Natural killer cell (primary cell): ENCODE measurements around the gene MRPL18. TPM values are rescaled to one million over a fixed set of nuclear protein-coding genes. Genes with fewer than 3 reads are reported as not detected.

Experiments used
- ATAC-seq, 3 donors: fragments of 150-1000 bp in 2 of 3; fragments of 200-7000 bp in 1 of 3; cut with Tn5 transposase; 1 replicate in 1 of 3; 2 replicates in 2 of 3; pipeline ENCODE4 v1.10.0; 2021; ENCODE audit warnings: mild to moderate bottlenecking in 2 of 3, moderate library complexity in 2 of 3
- DNase-seq, 2 donors: peaks; one replicate each; pipeline versions ENCODE4 v3.0.0 to v3.0.0-alpha.2; 2013 to 2021; ENCODE audit warnings: mixed read lengths in 1 of 2
- H3K27ac ChIP-seq: one replicate; pipeline ENCODE4 v1.5.1; 2013; ENCODE audit warnings: mild to moderate bottlenecking, low read length
- H3K27me3 ChIP-seq: one replicate; pipeline ENCODE4 v1.6.1; 2013; ENCODE audit warnings: low read length; ENCODE audit not compliant: control insufficient read depth, insufficient read depth
- H3K36me3 ChIP-seq: one replicate; pipeline ENCODE4 v1.6.1; 2013; ENCODE audit warnings: low read length; ENCODE audit not compliant: control insufficient read depth, insufficient read depth
- H3K4me1 ChIP-seq: one replicate; pipeline ENCODE4 v1.6.1; 2013; ENCODE audit warnings: low read length; ENCODE audit not compliant: control insufficient read depth, insufficient read depth
- H3K4me3 ChIP-seq: one replicate; pipeline ENCODE4 v1.5.1; 2013; ENCODE audit warnings: low read length
- H3K9me3 ChIP-seq: one replicate; pipeline ENCODE4 v1.6.1; 2013; ENCODE audit warnings: low read length; ENCODE audit not compliant: control insufficient read depth, insufficient read depth
- H3K27ac Mint-ChIP-seq, 2 donors: one replicate each; pipeline ENCODE4 v1.8.0; 2022; ENCODE audit warnings: mild to moderate bottlenecking in 2 of 2, mixed read lengths in 2 of 2, moderate library complexity in 1 of 2
- H3K27me3 Mint-ChIP-seq, 2 donors: one replicate each; pipeline ENCODE4 v1.8.0; 2022; ENCODE audit warnings: low read depth in 2 of 2, mixed read lengths in 2 of 2
- H3K36me3 Mint-ChIP-seq: one replicate; pipeline ENCODE4 v1.8.0; 2022; ENCODE audit warnings: mixed read lengths
- H3K4me1 Mint-ChIP-seq, 2 donors: one replicate each; pipeline ENCODE4 v1.8.0; 2022; ENCODE audit warnings: mixed read lengths in 2 of 2
- H3K4me3 Mint-ChIP-seq: one replicate; pipeline ENCODE4 v1.8.0; 2022; ENCODE audit warnings: mild to moderate bottlenecking, moderate library complexity, mixed read lengths
- H3K9me3 Mint-ChIP-seq, 2 donors: one replicate each; pipeline ENCODE4 v1.8.0; 2022; ENCODE audit warnings: mixed read lengths in 2 of 2
- WGBS: methylation state at CpG from one replicate; pipeline ENCODE4 v1.1.7; 2013; ENCODE audit warnings: missing lambda C conversion rate; ENCODE audit not compliant: insufficient coverage; 5-methylcytosine and 5-hydroxymethylcytosine counted together
- intact Hi-C: fragments of 100-400 bp; cut with micrococcal nuclease; formaldehyde crosslinking; loops from one replicate; pipeline ENCODE4 v1.14.2; 2022
- total RNA-seq, 4 donors: library from RNA; stranded (reverse); fragments of 120-200 nt in 1 of 4; gene quantifications; one replicate each; pipeline versions ENCODE4 v1.2.3 to v1.2.4, GENCODE V29; 2013 to 2022
- TF ChIP-seq, protein P1 (sequence below): fragments of 200-600 bp; IDR thresholded peaks from one replicate; pipeline ENCODE4 v1.8.0; 2022; ENCODE audit warnings: antibody characterized with exemption

The MRPL18 gene
- total RNA-seq, 3 donors from 2014 or later (not counting 1 experiment from before 2014, with no cell fraction given) = 22.3 to 29.6 (median 22.6) TPM

DNA sequence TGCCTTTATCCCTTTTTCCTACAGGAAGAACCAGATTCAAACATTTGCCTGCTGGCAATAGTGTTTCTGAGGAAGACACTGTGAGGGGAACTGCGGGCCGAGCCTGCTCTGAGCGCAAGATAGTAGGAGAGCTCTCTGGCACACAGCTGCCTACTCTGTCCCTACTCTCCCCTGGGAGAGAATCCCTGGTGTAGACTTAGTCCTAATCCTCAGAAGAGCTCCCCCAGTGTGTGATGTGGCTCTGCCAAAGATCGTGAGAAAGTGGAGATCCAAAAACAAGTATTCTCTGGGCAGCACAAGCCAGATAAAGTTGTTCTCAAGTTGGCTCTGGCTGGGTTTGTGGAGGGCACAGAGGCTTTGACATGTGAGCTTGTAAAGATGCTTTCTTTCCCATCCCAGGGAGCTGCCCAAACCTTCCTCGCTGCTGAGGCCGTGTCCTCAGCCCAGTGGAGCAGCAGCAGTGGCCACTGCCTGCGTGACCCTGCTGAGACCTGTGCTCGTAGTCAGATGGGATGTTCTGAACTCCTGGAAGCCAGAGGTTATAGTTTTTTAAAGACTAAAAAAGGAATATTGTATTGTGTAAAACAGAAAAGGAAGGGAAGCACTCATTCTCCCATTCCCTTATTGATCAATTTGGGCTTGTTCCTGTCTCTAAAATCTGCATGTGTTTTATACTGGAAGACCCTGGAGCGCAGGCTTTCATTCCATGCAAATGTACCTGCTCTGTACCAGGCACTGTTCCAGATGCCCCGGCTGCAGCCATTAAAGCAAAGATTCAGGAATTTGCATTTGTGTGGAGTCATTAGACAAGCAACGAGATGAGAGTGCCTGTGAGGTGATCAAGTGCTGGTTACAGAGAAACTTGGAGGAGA, 40.5 kb downstream of the MRPL18 start:
- no peaks in the 10 kb centered on the region for H3K27me3 ChIP-seq
- H3K4me1 ChIP-seq = peaks cover 10% of the 10 kb centered on the region
- intact Hi-C loops = no loop called here
- peaks cover 0 to 3% of the 10 kb centered on the region in 2 donors for H3K27me3 Mint-ChIP-seq
- H3K27ac ChIP-seq = no peak overlapping the region
- ATAC-seq = no peak
- TF ChIP-seq, protein P1, sequence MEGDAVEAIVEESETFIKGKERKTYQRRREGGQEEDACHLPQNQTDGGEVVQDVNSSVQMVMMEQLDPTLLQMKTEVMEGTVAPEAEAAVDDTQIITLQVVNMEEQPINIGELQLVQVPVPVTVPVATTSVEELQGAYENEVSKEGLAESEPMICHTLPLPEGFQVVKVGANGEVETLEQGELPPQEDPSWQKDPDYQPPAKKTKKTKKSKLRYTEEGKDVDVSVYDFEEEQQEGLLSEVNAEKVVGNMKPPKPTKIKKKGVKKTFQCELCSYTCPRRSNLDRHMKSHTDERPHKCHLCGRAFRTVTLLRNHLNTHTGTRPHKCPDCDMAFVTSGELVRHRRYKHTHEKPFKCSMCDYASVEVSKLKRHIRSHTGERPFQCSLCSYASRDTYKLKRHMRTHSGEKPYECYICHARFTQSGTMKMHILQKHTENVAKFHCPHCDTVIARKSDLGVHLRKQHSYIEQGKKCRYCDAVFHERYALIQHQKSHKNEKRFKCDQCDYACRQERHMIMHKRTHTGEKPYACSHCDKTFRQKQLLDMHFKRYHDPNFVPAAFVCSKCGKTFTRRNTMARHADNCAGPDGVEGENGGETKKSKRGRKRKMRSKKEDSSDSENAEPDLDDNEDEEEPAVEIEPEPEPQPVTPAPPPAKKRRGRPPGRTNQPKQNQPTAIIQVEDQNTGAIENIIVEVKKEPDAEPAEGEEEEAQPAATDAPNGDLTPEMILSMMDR = no peak
- no peaks in the 10 kb centered on the region for H3K36me3 ChIP-seq
- no peak overlapping the region for H3K27ac Mint-ChIP-seq
- DNase-seq = no peak
- no peaks in the 10 kb centered on the region for H3K9me3 Mint-ChIP-seq
- no peak overlapping the region for H3K4me3 Mint-ChIP-seq
- WGBS = 72% methylated on average over 11 of the region's 11 CpGs
- H3K36me3 Mint-ChIP-seq = no peaks in the 10 kb centered on the region
- peaks cover 5 to 6% of the 10 kb centered on the region in 2 donors for H3K4me1 Mint-ChIP-seq
- H3K9me3 ChIP-seq = no peaks in the 10 kb centered on the region
- no peak overlapping the region for H3K4me3 ChIP-seq

DNA sequence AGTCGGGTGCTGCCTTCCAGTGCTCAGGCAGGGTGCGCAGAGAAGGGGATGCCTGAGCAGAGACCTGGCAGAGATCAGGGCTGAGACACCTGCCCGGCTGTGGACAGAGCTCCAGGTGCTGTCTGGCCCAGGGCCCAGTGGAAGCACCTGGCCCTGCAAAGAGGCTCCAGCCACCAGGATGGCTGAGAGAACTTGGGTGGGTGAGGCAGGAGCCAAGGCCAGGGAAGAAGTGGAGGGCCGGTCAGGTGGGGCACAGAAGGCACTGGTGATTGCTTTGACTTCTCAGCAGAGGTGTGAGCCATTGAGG, 41.1 kb downstream of the MRPL18 start:
- DNase-seq (no peak), ATAC-seq (no peak)
- Mint-ChIP-seq H3K4me1 (peaks cover 5 to 6% of the 10 kb centered on the region in 2 donors), H3K4me3 (no peak overlapping the region), H3K36me3 (no peaks in the 10 kb centered on the region), H3K9me3 (no peaks in the 10 kb centered on the region), H3K27me3 (peaks cover 0 to 3% of the 10 kb centered on the region in 2 donors), H3K27ac (no peak overlapping the region)
- TF ChIP-seq, protein P1 = no peak
- no peak overlapping the region for H3K4me3 ChIP-seq
- H3K4me1 ChIP-seq = peaks cover 10% of the 10 kb centered on the region
- no peaks in the 10 kb centered on the region for H3K27me3 ChIP-seq
- intact Hi-C loops = no loop called here
- H3K27ac ChIP-seq = no peak overlapping the region
- no peaks in the 10 kb centered on the region for H3K9me3 ChIP-seq
- 86% methylated on average over 4 of the region's 4 CpGs for WGBS
- no peaks in the 10 kb centered on the region for H3K36me3 ChIP-seq

DNA sequence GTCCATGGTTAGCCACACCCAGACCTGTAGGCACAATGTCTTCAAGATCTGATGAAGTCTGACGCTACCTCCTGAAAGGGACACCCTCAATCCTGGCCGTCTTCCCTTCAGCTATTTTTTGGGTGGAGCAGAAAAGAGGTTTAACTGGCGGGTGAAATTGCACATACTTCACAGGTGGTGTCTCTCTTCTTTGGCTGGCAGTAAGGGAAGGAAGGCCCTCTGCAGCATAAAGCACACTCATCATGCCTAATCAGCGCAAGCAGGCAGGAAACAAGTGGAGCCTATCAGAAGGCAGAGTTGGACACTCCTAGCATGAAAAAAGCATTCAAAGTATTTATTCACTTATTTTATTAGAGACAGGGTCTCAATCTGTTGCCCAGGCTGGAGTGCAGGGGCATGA, 42.7 kb downstream of the MRPL18 start:
- Histone ChIP-seq H3K9me3 (no peaks in the 10 kb centered on the region), H3K4me3 (no peak overlapping the region), H3K27me3 (no peaks in the 10 kb centered on the region), H3K4me1 (peaks cover 10% of the 10 kb centered on the region), H3K36me3 (no peaks in the 10 kb centered on the region), H3K27ac (no peak overlapping the region)
- 59% methylated on average over 3 of the region's 4 CpGs for WGBS
- Mint-ChIP-seq H3K27ac (no peak overlapping the region), H3K27me3 (peaks cover 0 to 5% of the 10 kb centered on the region in 2 donors), H3K4me1 (peaks cover 5 to 6% of the 10 kb centered on the region in 2 donors), H3K9me3 (no peaks in the 10 kb centered on the region), H3K36me3 (no peaks in the 10 kb centered on the region), H3K4me3 (no peak overlapping the region)
- DNase-seq = peak in 1 of 2 donors; percentile 28
- TF ChIP-seq, protein P1 = no peak
- intact Hi-C loops = no loop called here
- no peak for ATAC-seq
